ENCODE data around the gene KLK13. TPM values are rescaled to one million over a fixed set of nuclear protein-coding genes. Genes with fewer than 3 reads are reported as not detected.
A peak's percentile ranks its signal among the peaks of the same experiment; 100 is the strongest.

The KLK13 gene
- total and polyA plus RNA-seq, 2 experiments from 2014 or later = 0.52 TPM; not detected in 1

- peak; percentile 61 for DNase-seq (ENCODE audit: low spot score)
- no peak overlapping the region for H3K27ac ChIP-seq
Measured at GRCh38 chr19:51020988-51021651, 43.8 kb downstream of the KLK13 start.

DNA sequence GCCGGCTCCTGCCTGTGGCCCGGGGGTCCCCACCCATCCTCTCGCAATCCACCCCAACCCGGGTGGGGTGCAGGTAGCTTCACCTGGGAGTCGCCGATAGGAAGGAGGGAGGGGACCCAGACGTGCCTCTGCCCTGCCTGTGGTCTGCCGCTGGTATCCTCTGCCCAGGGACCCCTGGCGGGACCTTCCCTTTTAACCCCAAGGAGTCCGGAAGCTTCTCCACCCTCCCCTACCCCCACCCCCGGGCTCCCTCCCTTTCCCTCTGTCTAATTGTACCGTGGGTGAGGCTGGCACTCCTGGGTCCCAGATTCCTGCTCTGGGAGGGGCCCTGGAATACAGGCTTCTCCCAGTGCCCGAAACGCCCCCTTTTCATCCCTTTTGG is 45.4 kb downstream of the KLK13 start, which contains the start of gene KLK10:
Gene KLK10 (minus strand): TSS at position 166 of the 382 bp plus-strand sequence. CDS start 579 bp downstream, outside the sequence.
- DNase-seq (ENCODE audit: low spot score) = no peak
- Histone ChIP-seq H3K27me3 (peaks cover 42% of the 10 kb centered on the region), H4K20me1 (ENCODE audit: insufficient read depth, poor library complexity, severe bottlenecking) (no peaks in the 10 kb centered on the region), H3K4me2 (peak within 1 kb of the TSS; percentile 80), H2AFZ (no peak within 1 kb of the TSS), H3K9me3 (ENCODE audit: low read depth) (no peaks in the 10 kb centered on the region), H3K4me3 (no peak within 1 kb of the TSS), H3K4me1 (ENCODE audit: insufficient read depth) (peaks cover 8% of the 10 kb centered on the region), H3K79me2 (no peaks in the 10 kb centered on the region), H3K9me2 (replicated peaks; ENCODE audit: insufficient read depth) (no peaks in the 10 kb centered on the region), H3K27ac (no peak within 1 kb of the TSS), H3K36me3 (replicated peaks; ENCODE audit: insufficient read depth, low read depth) (no peaks in the 10 kb centered on the region)
- 12% methylated on average over 9 of the region's 14 CpGs for WGBS (ENCODE audit: low lambda C conversion rate, missing lambda C conversion rate)
- TF ChIP-seq EZH2phosphoT487 (IDR thresholded peaks at IDR 0.05; ENCODE audit: low read depth, severe bottlenecking, unreplicated experiment) (no peak), EZH2 (IDR thresholded peaks at IDR 0.05; ENCODE audit: borderline replicate concordance) (no peak)
- TF ChIP-seq, protein P1, sequence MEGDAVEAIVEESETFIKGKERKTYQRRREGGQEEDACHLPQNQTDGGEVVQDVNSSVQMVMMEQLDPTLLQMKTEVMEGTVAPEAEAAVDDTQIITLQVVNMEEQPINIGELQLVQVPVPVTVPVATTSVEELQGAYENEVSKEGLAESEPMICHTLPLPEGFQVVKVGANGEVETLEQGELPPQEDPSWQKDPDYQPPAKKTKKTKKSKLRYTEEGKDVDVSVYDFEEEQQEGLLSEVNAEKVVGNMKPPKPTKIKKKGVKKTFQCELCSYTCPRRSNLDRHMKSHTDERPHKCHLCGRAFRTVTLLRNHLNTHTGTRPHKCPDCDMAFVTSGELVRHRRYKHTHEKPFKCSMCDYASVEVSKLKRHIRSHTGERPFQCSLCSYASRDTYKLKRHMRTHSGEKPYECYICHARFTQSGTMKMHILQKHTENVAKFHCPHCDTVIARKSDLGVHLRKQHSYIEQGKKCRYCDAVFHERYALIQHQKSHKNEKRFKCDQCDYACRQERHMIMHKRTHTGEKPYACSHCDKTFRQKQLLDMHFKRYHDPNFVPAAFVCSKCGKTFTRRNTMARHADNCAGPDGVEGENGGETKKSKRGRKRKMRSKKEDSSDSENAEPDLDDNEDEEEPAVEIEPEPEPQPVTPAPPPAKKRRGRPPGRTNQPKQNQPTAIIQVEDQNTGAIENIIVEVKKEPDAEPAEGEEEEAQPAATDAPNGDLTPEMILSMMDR (IDR thresholded peaks at IDR 0.05; ENCODE audit: poor library complexity) = no peak

More at GRCh38 chr19:51020988-51021651, 43.8 kb downstream of the KLK13 start:
- no peaks in the 10 kb centered on the region for H3K79me2 ChIP-seq
- H3K27me3 ChIP-seq = peaks cover 38% of the 10 kb centered on the region
- no peaks in the 10 kb centered on the region for H3K36me3 ChIP-seq (replicated peaks; ENCODE audit: insufficient read depth, low read depth)
- H3K4me2 ChIP-seq = no peak overlapping the region
- TF ChIP-seq EZH2 (IDR thresholded peaks at IDR 0.05; ENCODE audit: borderline replicate concordance) = no peak
- TF ChIP-seq EZH2phosphoT487 (IDR thresholded peaks at IDR 0.05; ENCODE audit: low read depth, severe bottlenecking, unreplicated experiment) = no peak
- TF ChIP-seq, protein P1 (IDR thresholded peaks at IDR 0.05; ENCODE audit: poor library complexity) = peak; percentile 71
- no peaks in the 10 kb centered on the region for H3K9me2 ChIP-seq (replicated peaks; ENCODE audit: insufficient read depth)
- H3K9me3 ChIP-seq (ENCODE audit: low read depth) = no peaks in the 10 kb centered on the region
- no peak overlapping the region for H2AFZ ChIP-seq
- no peak overlapping the region for H3K4me3 ChIP-seq
- H3K4me1 ChIP-seq (ENCODE audit: insufficient read depth) = peaks cover 8% of the 10 kb centered on the region
- H4K20me1 ChIP-seq (ENCODE audit: insufficient read depth, poor library complexity, severe bottlenecking) = no peaks in the 10 kb centered on the region
- WGBS (ENCODE audit: low lambda C conversion rate, missing lambda C conversion rate) = 33% methylated on average over 7 of the region's 7 CpGs

DNA sequence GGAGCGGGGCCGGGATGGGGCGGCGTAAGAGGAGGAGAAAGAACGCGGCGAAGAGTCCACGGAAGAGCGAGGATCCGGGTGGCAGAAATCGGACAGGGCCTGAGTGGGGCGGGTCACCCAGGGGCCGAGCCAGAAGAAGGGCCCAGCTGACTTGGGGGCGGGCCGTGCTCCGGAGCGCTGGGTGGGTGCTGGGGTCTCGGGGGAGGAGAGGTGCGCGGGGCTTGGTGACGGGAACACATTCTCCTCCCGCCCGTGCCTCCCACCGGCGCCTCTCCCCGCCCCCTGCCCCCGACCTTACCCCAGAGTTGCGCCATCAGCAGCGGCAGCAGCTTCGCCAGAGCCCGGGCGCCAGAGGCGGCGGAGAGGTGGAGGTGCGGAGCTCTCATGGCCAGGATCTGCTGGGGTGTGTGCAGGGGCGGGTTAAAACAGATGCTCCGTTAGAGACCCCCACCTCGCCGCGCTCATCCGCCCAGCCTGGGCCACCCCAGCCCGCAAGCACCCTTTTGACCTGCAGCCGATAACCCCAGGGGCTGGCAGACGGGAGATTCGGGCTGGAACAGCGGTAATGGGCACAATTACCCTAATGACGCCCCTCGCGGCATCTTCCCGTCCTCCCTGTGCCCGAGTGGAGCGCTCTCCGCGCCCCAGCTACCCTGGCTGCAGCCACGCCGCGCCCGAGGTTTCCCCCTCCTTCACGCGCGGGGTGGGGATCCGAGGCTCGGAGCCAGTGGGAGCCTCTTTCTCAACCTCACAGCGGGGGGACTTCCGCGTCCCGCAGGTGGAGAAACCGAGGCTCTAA is 45.9 kb downstream of the KLK13 start:
- Histone ChIP-seq H3K9me2 (replicated peaks; ENCODE audit: insufficient read depth) (no peaks in the 10 kb centered on the region), H4K20me1 (ENCODE audit: insufficient read depth, poor library complexity, severe bottlenecking) (no peaks in the 10 kb centered on the region), H3K79me2 (no peaks in the 10 kb centered on the region), H3K4me2 (peak overlapping the region; percentile 80), H3K4me3 (no peak overlapping the region), H3K27me3 (peaks cover 45% of the 10 kb centered on the region), H3K9me3 (ENCODE audit: low read depth) (no peaks in the 10 kb centered on the region), H3K4me1 (ENCODE audit: insufficient read depth) (peaks cover 8% of the 10 kb centered on the region), H3K36me3 (replicated peaks; ENCODE audit: insufficient read depth, low read depth) (no peaks in the 10 kb centered on the region), H3K27ac (no peak overlapping the region), H2AFZ (no peak overlapping the region)
- peak; percentile 38 for DNase-seq (ENCODE audit: low spot score)
- TF ChIP-seq EZH2 (IDR thresholded peaks at IDR 0.05; ENCODE audit: borderline replicate concordance) = peak; percentile 68
- TF ChIP-seq, protein P1 (IDR thresholded peaks at IDR 0.05; ENCODE audit: poor library complexity) = no peak
- TF ChIP-seq EZH2phosphoT487 (IDR thresholded peaks at IDR 0.05; ENCODE audit: low read depth, severe bottlenecking, unreplicated experiment) = no peak
- 3% methylated on average over 18 of the region's 68 CpGs for WGBS (ENCODE audit: low lambda C conversion rate, missing lambda C conversion rate)

All from hepatocyte (in vitro differentiated cells).